Neural progenitor cell (in vitro differentiated cells): ENCODE data around the gene SLC6A15. TPM values are rescaled to one million over a fixed set of nuclear protein-coding genes. Genes with fewer than 3 reads are reported as not detected.

Experiments
- DNase-seq: peaks from one replicate; pipeline ENCODE4 v3.0.0-alpha.2; 2016; ENCODE audit warnings: low spot score
- H2AFZ ChIP-seq: fragments of 200-600 bp; sonication (generic); replicated peaks from 2 replicates; pipeline ENCODE4 v1.6.1; 2016; ENCODE audit warnings: antibody characterized with exemption
- H3F3A ChIP-seq: fragments of 200-600 bp; sonication (generic); 2 replicates; pipeline ENCODE4 v1.6.1; 2016; ENCODE audit warnings: antibody characterized with exemption, low read depth
- H3K27ac ChIP-seq: fragments of 200-600 bp; sonication (generic); 2 replicates; pipeline ENCODE4 v1.5.1; 2016; ENCODE audit warnings: mild to moderate bottlenecking
- H3K27me3 ChIP-seq: fragments of 200-600 bp; sonication (generic); 2 replicates; pipeline ENCODE4 v1.6.1; 2016; ENCODE audit warnings: mild to moderate bottlenecking, moderate library complexity
- H3K36me3 ChIP-seq: fragments of 200-600 bp; sonication (generic); 2 replicates; pipeline ENCODE4 v1.5.1; 2016
- H3K4me1 ChIP-seq: fragments of 200-600 bp; sonication (generic); 2 replicates; pipeline ENCODE4 v1.6.1; 2016; ENCODE audit warnings: mixed run types
- H3K4me2 ChIP-seq: fragments of 200-600 bp; sonication (generic); 2 replicates; pipeline ENCODE4 v1.6.1; 2016
- H3K4me3 ChIP-seq: fragments of 200-600 bp; sonication (generic); 2 replicates; pipeline ENCODE4 v1.5.1; 2016
- H3K79me2 ChIP-seq: fragments of 200-600 bp; sonication (generic); 2 replicates; pipeline ENCODE4 v1.6.1; 2016; ENCODE audit warnings: low read depth
- H3K9ac ChIP-seq: fragments of 200-600 bp; sonication (generic); 2 replicates; pipeline ENCODE4 v1.6.1; 2016
- H3K9me3 ChIP-seq: fragments of 200-600 bp; sonication (generic); 2 replicates; pipeline ENCODE4 v1.5.1; 2016; ENCODE audit warnings: low read depth
- H4K20me1 ChIP-seq: fragments of 200-600 bp; sonication (generic); 2 replicates; pipeline ENCODE4 v1.6.1; 2016; ENCODE audit warnings: low read depth
- H3K27ac Mint-ChIP-seq: 3 replicates; pipeline ENCODE4 v1.8.0; 2021; ENCODE audit warnings: mixed read lengths
- H3K27me3 Mint-ChIP-seq: 2 replicates; pipeline ENCODE4 v1.8.0; 2022; ENCODE audit warnings: low read depth, mild to moderate bottlenecking, inconsistent platforms, moderate library complexity, mixed read lengths; ENCODE audit not compliant: insufficient read depth
- H3K36me3 Mint-ChIP-seq: 3 replicates; pipeline ENCODE4 v1.8.0; 2021; ENCODE audit warnings: mixed read lengths
- H3K4me1 Mint-ChIP-seq: 3 replicates; pipeline ENCODE4 v1.8.0; 2021; ENCODE audit warnings: mixed read lengths
- H3K4me3 Mint-ChIP-seq: 3 replicates; pipeline ENCODE4 v1.8.0; 2021; ENCODE audit warnings: mild to moderate bottlenecking, moderate library complexity, mixed read lengths
- H3K9me3 Mint-ChIP-seq: 3 replicates; pipeline ENCODE4 v1.8.0; 2020; ENCODE audit warnings: mixed read lengths
- CTCF ChIP-seq: fragments of 200-600 bp; sonication (generic); IDR thresholded peaks from 2 replicates; pipeline ENCODE4 v1.5.1; 2017; ENCODE audit warnings: antibody characterized with exemption, mild to moderate bottlenecking
- EZH2 ChIP-seq: fragments of 200-600 bp; sonication (generic); IDR thresholded peaks from 2 replicates; pipeline ENCODE4 v1.6.1; 2017; ENCODE audit warnings: antibody characterized with exemption, mild to moderate bottlenecking, moderate library complexity
- EZH2phosphoT487 ChIP-seq: fragments of 200-600 bp; sonication (generic); IDR thresholded peaks from 2 replicates; pipeline ENCODE4 v1.6.1; 2017; ENCODE audit warnings: antibody characterized with exemption
- total RNA-seq: library from RNA; depleted of rRNA; stranded (reverse); fragments of >200 nt; gene quantifications from 2 replicates; pipeline ENCODE4 v1.2.3, GENCODE V29; 2015; ENCODE audit warnings: low replicate concordance

Gene SLC6A15
- total RNA-seq, 1 donor from 2014 or later: 25.4 TPM

DNA sequence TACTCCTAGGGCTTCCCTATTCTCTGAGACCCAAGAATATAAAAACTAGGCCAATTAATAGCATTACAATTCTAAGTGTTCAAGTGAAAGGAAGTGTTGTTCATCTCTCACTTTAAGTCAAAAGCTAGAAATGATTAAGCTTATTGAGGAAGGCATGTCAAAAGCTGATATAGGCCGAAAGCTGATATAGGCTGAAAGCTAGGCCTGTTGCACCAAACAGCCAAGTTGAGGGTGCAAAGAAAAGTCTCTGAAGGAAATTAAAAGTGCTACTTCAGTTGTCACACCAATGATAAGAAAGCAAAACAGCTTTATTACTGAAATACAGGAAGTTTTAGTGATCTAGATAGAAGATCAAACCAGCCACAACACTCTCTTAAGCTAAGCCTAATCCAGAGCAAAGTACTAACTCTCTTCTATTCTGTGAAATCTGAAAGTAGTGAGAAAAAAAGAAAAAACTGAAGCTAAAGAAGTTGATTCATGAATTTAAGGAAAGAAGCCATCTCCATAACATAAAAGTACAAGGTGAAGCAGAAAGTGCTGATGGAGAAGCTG, 68.9 kb downstream of the SLC6A15 start:
- no peaks in the 10 kb centered on the region for H3K79me2 ChIP-seq
- TF ChIP-seq CTCF (no peak), EZH2 (no peak), EZH2phosphoT487 (no peak)
- no peak overlapping the region for H3K4me3 ChIP-seq
- Mint-ChIP-seq H3K4me1 (no peaks in the 10 kb centered on the region), H3K27me3 (no peaks in the 10 kb centered on the region), H3K4me3 (no peak overlapping the region), H3K9me3 (no peaks in the 10 kb centered on the region), H3K27ac (no peak overlapping the region), H3K36me3 (no peaks in the 10 kb centered on the region)
- no peak for DNase-seq
- H2AFZ ChIP-seq: no peak overlapping the region
- H3F3A ChIP-seq: no peaks in the 10 kb centered on the region
- H3K36me3 ChIP-seq: no peaks in the 10 kb centered on the region
- H4K20me1 ChIP-seq: no peaks in the 10 kb centered on the region
- no peaks in the 10 kb centered on the region for H3K27me3 ChIP-seq
- no peak overlapping the region for H3K27ac ChIP-seq
- no peak overlapping the region for H3K9ac ChIP-seq
- H3K9me3 ChIP-seq: no peaks in the 10 kb centered on the region
- H3K4me2 ChIP-seq: no peak overlapping the region
- no peaks in the 10 kb centered on the region for H3K4me1 ChIP-seq

GRCh38 chr12:84842406-84843013, 70.1 kb downstream of the SLC6A15 start:
- H3K4me1 ChIP-seq: no peaks in the 10 kb centered on the region
- H3K4me1 Mint-ChIP-seq: no peaks in the 10 kb centered on the region

GRCh38 chr12:84841591-84841990, 71.0 kb downstream of the SLC6A15 start:
- Mint-ChIP-seq H3K9me3 (no peaks in the 10 kb centered on the region), H3K4me3 (no peak overlapping the region), H3K27ac (no peak overlapping the region), H3K36me3 (no peaks in the 10 kb centered on the region), H3K27me3 (no peaks in the 10 kb centered on the region), H3K4me1 (no peaks in the 10 kb centered on the region)
- Histone ChIP-seq H3K9ac (no peak overlapping the region), H4K20me1 (no peaks in the 10 kb centered on the region), H3F3A (no peaks in the 10 kb centered on the region), H3K27ac (no peak overlapping the region), H2AFZ (no peak overlapping the region), H3K4me3 (no peak overlapping the region), H3K36me3 (no peaks in the 10 kb centered on the region), H3K9me3 (no peaks in the 10 kb centered on the region), H3K4me2 (no peak overlapping the region), H3K4me1 (no peaks in the 10 kb centered on the region), H3K27me3 (no peaks in the 10 kb centered on the region), H3K79me2 (no peaks in the 10 kb centered on the region)
- DNase-seq: no peak
- no peak for TF ChIP-seq EZH2phosphoT487
- TF ChIP-seq CTCF: no peak
- TF ChIP-seq EZH2: no peak

More at GRCh38 chr12:84842406-84843013, 70.1 kb downstream of the SLC6A15 start:
- Mint-ChIP-seq H3K36me3 (no peaks in the 10 kb centered on the region), H3K27me3 (no peaks in the 10 kb centered on the region), H3K27ac (no peak overlapping the region), H3K4me3 (no peak overlapping the region), H3K9me3 (no peaks in the 10 kb centered on the region)
- TF ChIP-seq CTCF (peak; percentile 91), EZH2phosphoT487 (no peak), EZH2 (no peak)
- no peak overlapping the region for H3K9ac ChIP-seq
- peak; percentile 39 for DNase-seq
- no peak overlapping the region for H3K4me3 ChIP-seq
- H2AFZ ChIP-seq: no peak overlapping the region
- no peaks in the 10 kb centered on the region for H3K27me3 ChIP-seq
- H3F3A ChIP-seq: no peaks in the 10 kb centered on the region
- H3K9me3 ChIP-seq: no peaks in the 10 kb centered on the region
- no peaks in the 10 kb centered on the region for H3K79me2 ChIP-seq
- H3K4me2 ChIP-seq: no peak overlapping the region
- no peaks in the 10 kb centered on the region for H4K20me1 ChIP-seq
- H3K36me3 ChIP-seq: no peaks in the 10 kb centered on the region
- no peak overlapping the region for H3K27ac ChIP-seq
